ENCODE results near the gene KASH5.

GRCh38 chr19:49359851-49360820 lies 27.9 kb upstream of the KASH5 start:
- TF ChIP-seq CTCF (IDR thresholded peaks at IDR 0.05; ENCODE audit: insufficient read depth, low read length) (no peak), POLR2AphosphoS5 (IDR thresholded peaks at IDR 0.05; ENCODE audit: low read depth) (no peak), GABPA (IDR thresholded peaks at IDR 0.05; ENCODE audit: low read depth) (no peak), REST (IDR thresholded peaks at IDR 0.05; ENCODE audit: insufficient replicate concordance, low read depth) (no peak)
